Measurements from ENCODE around the gene SERPINA12.

SERPINA12 gene

DNA sequence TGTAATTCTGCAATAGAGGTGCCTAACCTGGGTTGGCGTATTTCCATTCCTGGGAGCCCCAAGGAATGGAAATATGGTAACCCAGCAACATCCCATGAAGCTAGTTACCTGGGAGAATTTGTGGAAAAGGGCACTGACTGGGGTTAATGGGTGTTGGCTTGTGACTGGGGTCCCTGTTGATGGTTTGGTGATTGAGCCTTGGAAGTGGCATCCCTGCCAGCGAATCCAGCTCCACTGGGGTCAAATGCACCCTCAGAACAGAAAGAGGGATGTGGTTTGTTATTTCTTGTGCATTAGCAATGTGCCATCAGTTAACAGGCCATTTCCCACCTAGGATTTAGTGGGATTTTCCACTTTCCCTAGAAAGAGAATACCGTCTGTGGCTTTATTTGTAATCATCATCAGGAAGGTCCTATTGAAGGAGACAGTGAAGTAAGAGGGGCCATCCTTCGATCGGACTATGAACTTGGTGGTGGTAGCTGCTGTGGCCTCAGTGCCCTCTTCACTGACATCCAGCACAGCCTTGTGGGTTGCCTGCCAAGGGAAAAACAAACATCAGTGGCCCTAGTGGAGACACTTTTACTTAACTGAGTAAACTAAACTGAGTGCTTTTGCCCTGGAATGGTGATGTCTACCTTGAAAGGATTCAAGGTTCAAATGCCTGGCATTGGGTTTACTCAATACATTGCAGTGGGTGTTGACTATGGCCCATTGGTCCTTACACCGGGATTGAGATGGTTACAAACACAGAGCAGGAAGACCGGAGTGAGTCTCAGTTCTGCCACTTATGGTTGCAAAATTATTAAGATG lies 46.3 kb downstream of the SERPINA12 start:
- DNase-seq, result no peak

DNA sequence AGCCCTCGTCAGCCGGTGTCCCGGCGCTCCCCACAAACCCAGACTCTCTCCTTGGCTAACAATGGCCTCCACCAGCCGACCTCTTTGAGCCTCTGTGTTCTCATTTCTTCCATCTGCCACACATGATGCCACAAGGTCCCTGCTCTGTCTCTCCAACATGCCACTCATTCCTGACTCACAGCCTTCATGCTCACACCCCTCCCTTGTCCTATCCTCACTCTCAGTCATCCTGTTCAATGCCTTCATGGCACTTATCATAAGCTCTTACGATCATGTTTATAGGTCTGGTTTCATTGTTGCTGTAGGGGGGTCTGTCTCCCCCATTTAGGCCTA lies 47.1 kb downstream of the SERPINA12 start:
- DNase-seq, result no peak

DNA sequence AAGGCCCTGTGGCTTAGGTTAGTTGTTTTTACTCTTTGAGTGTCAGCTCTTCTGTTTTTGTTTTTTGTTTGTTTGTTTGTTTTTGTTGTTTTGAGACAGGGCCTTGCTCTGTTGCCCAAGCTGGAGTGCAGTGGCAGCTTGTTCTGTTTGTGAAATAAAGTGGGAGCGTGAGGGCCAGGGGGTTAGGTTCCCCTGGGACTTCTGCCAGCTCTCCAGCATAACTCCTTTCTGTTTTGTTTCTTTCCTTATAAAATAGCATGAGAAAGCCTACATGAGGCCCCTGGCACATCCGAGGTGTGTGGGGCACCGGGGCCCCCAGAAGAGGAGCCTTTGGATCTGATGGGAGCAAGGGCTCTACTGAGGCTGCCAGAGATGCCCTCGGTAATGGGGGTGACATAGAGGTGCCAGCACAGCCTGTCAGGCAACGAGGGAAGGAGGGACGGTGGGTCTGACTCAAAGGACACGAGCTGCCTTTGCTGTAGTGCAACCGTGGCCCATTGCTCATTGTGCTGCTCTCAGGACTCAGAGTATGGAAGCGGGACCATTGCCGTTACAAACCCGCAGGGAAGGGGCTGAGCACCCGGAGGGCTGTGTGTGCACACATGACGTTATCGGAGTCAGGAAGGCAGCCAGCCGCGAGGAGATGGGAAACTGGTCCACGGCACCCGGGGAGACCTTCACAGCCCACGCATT lies 47.6 kb downstream of the SERPINA12 start:
- DNase-seq, result no peak

DNA sequence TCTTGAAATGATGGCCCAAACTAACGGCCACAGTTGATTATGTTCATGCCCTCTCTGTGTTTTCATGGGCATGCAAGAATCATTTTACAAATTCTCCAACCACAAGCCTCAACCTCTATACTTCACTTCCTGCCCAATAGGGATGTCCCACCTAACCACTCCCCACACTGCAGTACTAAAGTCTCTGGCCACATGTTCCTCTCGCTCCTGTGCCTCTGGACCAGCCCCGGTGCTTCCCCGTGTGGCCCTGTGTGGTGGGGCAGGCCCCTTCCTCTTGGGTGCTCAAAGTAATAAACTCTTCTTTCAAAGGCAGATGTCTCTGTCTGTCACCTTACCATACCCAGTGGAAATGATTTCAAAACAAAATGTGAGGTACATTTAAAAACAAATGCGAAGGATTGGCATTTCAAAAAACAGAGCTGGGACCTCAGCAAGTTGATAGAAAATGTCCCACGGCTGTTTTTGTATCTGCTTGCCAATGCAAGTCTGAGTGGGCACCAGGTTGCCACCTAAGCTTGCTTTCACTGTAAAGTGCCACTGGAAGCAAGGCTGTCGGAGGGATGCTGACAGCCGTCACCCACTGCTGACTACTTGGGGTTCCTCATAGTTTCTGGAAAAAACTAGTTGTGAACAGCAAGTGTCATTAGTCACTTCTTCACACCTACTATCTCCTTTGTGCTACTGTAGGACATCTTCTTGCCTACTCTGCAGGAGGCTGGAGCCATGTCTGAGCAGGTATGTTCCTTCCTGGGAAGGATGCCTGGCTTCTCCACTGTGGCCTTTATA lies 48.4 kb downstream of the SERPINA12 start:
- no peak for DNase-seq

DNA sequence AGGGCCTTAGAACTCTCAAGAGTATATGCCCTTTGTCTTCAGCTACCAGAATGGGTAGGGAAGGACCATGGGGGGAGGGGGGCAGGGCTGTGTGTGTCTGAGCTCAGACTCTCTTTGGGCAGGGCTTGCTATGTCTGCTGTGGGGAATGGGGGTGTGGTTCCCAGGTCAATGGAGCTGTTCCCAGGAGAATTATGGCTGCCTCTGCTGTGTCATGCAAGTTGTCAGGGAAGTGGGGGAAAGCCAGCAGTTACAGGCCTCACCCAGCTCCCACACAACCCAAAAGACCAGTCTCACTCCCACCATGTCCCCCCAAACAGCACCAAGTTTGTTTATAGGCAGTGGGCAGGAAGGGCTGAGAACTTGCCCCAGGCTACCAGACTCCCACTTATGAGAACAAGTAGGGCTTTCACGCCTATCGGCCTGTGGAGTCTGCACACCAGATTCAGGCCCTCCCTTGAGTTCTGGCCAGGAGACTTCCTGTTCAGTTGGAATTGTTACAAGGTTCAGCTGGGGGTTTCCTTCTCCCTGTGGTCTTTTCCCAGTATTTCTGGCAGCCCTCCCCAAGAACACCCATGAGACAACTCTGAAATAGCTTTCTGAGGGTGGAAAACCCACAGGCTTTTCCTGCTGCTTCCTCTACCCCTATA lies 50.6 kb downstream of the SERPINA12 start:
- no peak for DNase-seq

DNA sequence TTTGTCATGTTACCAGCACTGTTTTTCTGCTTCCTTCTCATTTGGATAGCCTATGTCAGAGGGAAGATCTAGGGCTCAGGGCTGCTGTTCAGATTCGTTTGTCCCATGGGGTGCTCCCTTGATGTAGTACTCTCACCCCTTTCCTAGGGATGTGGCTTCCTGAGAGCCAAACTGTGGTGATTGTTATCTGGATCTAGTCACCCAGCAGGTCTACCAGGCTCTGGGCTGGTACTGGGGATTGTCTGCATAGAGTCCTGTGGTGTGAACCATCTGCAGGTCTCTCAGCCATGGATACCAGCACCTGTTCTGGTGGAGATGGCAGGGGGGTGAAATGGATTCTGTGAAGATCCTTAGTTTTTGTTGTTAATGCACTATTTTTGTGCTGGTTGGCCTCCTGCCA lies 51.2 kb downstream of the SERPINA12 start:
- DNase-seq, result no peak

DNA sequence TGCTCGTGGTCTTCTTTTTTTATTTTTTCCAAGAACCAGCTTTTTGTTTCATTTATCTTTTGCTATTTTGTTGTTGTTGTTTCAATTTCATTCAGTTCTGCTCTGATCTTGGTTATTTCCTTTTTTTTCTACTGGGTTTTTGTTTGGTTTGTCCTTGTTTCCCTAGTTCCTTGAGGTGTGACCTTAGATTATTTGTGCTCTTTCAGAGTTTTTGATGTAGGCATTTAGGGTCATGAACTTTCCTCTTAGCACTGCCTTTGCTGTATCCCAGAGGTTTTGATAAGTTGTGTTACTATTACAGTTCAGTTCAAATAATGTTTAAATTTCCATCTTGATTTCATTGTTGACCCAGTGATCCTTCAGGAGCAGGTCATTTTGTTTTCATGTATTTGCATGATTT lies 53.3 kb downstream of the SERPINA12 start:
- no peak for DNase-seq

DNA sequence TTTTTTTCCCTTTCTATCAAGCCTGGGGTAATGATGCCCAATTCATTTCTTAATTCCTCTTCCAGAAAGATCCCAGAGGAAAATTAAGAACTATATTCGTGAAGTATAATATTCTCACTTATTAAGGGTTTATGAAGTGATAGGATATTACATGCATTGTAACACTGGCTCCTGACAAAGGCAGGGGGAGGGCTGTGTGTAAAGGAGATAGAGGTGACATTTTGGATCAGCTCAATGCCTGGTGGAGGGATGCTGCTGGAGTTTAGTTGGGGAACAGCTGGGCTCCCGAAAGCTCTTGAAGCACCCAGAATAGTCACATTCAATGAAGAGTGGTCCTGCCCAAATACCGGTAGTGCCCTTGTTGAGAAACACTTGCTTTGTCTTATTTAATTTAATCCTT lies 57.4 kb downstream of the SERPINA12 start:
- no peak for DNase-seq

DNA sequence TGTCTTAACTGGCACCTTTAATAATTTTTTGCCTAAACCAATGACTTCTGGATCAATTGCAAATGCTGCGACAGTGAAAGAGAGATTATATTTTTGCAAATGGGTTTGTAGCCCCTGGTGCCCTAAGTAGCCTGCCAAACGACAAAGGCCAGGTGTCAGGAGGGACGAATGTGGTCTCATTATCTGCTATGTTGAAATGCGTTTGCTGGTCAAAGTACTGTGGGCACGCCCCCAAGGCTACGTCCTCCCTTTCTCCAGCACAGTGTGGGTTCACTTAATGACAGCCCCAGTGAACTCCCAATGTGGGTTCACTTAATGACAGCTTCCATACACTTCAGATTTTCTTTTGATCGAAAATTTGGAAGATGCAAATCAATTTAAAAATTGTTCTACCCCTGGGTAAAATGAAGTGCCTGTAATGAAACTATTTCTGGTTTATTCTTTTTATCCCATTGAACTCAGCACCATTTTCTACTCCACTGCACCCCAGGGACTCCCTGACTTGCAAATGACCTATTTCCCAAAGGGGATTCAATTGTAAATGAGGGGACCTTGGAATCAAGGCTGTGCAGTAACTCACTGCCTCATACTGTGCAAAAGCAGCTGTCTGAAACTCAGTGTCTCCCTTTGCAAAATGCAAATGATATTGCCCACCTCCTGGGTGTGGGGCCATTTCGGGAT lies 58.0 kb downstream of the SERPINA12 start:
- no peak for DNase-seq

DNA sequence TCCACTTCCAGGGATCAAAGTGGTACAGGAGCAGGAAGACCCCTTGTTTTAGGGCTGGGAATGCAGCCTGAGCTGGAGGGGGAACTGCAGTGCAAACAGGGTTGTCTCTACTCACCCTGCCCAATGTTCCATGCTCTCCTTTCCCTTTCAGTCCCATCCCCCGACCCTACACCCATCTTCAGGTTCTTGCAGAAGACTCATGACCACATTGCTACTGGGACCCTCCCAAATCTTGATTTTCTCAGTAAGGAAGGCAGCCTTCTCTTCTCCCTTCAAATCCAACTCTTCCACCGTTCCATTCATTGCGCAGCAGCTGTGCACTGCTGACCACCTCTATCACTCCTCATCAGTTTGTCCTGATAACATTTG lies 58.6 kb downstream of the SERPINA12 start:
- no peak for DNase-seq

DNA sequence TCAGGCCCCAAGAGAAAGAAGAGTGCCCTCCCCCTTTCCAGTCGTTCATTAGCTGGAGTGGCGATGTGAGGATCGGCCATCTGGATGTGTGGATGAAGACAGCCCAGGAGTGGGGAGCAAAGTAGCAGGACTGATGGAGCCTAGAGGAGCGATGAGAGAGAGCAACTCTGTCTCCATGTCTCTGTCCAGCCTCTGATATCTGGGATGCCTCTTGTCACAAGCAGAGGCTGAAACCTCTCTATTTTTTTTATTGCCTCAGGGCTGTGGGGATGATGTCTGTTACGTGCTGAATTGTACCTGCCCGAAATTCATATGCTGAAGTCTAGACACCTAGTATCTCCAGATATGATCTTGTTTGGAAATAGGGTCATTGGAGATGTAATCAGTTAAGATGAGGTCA lies 59.3 kb downstream of the SERPINA12 start:
- no peak for DNase-seq

DNA sequence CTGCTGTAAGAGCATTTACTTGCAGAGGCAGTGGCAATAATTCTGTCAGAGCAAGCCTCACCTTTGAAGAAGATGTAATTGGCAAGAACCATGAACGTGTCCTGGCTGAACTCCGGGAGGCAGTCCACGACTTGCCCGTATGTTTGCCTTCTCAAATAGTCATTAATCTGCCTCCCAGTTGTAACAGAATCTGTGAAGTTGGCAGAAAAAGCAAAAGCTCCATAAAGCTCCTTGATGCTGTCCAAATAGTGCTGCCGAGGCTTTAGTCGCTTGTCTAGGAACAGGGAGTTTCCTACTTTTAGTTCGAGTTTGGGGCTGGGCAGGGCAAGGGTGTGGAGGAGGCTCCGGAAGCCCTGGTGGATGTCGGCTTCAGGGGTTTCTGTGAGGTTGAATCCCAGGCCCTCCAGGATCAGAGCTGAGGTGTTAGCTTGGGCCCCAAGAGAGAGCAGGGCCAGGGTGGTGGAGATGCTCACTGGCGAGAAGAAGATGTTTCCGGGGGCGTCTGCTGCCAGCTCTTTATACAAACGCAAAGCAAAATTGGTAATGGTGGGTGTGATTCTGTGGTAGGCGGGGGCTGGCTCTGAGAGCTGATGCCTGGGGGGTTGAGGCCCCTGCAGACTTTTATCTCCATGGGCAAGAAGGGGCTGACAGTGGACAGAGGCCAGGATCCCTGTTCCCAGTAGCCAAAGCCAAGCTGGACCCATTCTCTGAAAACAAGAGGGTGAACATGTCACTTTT lies 61.0 kb downstream of the SERPINA12 start:
- DNase-seq, result no peak

DNA sequence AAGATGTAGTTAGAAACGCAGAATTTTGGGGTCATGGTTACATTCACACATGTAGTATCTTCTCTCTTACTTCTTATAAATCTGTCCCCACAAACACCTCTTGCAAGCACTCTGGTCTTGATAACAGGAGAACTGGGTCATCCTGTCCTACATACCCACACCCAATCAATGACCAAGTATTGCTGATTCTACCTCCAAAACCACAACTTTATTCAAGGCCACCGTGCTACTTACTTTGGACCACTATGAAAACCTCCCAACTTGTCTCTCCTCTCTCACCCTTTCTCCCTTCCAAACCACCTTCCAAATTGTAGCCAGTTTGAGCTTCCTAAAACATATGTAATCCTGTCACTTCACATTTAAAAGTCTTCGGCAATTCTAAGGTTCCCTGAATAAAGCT lies 62.1 kb downstream of the SERPINA12 start:
- no peak for DNase-seq

DNA sequence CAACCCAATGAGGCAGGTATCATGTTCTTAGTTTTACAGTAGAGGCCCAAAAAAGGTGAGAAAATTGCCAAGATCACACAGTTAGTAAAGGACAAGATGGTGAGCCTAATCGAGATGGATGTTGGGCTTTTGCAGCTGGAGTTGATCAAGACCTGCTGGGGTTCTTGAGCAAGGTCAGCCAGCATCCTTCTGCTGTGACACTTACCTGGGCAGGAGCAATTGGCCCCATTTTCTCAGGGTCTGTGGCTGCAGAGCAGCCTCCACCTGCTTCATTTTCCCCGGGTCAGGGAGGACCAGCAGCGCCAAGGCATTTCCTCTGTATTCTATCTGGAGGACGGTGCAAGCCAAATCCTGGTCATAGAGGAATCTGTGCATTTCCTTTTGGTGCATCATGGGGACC lies 63.1 kb downstream of the SERPINA12 start:
- no peak for DNase-seq

DNA sequence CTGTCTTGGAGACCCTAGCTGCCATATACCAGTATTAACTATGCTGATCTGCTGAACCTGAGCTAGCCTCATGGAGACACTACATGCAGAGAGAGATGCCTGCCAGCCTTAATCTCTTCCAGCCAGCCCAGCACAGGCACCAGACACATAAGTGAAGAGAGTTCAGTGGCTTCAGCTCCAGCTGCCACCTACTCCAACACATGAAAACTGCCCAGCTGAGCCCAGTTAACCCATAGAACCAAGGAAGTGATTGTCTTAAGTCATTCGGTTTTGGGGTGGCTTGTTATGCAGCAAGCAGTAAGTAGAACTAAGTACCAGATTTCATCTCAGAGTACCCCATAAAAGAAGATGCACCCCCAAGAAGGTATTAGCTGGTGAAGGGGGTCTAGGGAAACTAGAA lies 64.3 kb downstream of the SERPINA12 start:
- no peak for DNase-seq

DNA sequence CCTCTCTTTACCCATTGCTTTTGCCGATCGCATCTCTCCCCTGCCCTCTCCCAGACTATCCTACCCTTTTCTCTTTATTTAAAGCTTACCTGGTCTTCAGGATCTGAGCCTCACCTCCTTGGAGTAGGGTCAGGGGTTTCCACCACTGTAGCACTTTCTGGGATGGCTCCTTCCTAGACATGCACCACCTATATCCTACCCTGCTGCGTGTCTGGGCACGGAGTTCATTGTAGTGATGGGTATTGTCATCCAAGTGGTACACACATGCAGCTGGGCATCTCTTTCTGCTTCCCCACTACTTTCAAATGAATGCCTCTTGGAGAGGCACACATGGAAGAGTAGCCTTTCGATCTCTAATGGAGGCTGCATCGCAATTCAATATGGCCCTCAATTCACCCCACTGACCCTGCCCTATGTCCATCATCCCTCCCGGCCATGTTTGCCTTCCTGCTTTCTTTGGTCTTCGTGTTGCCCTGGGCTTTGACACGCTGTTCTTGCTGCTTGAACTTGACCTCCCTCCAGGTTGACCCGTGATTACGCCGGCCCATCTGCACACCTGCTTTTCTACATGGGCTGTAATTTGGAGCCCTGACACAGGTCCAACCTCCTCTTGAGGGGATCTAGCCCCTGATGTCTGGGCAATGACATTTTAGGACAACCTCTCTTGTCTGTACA lies 67.6 kb downstream of the SERPINA12 start:
- DNase-seq, result no peak

DNA sequence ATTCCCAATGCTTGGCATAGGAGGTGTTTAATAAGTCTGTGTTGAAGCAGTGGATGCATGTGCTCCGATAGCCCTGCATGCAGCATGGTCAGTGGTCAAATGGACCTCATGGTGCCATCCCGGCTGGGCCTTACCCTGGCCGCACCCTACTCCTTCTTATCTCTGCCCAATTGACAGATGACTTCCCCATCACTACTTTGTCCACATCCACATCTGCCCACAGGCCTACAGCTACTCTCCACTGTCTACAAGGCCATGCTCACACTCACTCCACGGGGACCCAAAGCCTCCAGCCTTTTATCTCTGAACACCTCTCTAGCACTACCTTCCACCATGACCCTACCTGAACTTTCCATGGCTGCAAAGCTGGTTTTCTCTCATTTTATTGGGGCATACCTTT lies 68.1 kb downstream of the SERPINA12 start:
- DNase-seq, result no peak

DNA sequence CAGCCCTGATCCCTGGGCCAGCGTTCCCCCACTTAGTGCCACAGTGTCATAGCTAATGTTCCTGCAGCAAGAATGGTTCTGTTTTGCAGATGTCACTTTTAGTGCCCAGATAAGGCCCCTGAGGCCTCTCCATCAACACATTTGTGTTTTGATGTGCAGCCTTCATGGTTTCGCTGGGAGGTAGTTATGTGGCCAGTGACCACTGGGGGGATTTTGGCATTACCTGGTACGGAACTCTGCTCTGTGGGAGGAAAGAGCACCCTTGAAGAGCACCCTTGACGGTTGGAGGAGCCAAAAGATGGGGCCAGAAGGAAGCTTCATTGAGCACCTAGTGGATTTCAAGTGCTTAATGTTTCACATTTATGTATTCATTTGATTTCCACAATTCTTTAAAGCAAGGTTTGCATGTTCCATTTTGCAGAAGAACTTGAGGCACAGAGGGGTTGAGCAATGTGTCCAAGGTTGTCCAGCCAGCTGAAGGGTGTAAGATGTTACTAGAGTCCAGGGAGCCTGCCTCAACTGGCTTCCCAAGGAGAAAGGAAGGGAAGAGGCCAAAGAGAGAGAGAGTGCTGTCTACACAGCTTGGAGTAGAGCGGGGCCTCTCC lies 69.7 kb downstream of the SERPINA12 start:
- DNase-seq, result no peak
